Activated CD8-positive, alpha-beta memory T cell treated with anti-CD3 and anti-CD28 coated beads for 4 hours (primary cell): Measurements from ENCODE around the gene EVI5L.

Experiments
- DNase-seq, 2 donors: peaks; one replicate each; pipeline ENCODE4 v3.0.0-alpha.2; 2020; ENCODE audit warnings: low read depth in 2 of 2

The EVI5L gene

DNA sequence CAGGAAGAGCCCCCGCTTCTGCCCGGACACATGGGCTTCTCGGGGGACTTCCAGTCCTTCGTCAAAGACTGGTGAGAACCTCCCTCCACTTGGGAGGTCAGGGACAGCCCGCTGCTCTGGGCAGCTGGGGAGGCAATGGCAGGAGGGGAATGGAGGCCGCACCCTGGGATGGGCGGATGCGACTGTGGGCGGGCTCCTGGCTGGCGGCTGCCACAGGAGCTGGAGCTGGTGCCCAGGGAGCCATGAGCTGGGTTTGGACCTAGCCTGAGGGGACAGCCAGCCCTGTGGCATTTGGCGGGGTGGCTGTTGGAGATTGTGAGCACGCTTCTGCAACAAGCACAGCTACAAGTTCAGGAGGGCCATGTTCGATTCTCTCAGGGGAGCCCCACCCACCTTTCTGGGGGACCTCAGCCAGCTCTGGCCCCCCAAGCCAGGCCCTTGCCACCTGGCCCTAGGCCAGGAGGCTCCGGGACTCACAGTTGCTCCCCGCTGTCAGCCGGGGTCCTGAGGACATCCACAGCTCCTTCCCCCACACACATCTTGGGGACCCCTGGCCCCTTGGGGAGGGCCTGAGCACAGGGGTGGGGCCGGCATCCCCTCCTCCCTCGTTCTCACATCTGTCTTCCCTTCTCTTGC is 81.6 kb downstream of the EVI5L start:
- no peak for DNase-seq

DNA sequence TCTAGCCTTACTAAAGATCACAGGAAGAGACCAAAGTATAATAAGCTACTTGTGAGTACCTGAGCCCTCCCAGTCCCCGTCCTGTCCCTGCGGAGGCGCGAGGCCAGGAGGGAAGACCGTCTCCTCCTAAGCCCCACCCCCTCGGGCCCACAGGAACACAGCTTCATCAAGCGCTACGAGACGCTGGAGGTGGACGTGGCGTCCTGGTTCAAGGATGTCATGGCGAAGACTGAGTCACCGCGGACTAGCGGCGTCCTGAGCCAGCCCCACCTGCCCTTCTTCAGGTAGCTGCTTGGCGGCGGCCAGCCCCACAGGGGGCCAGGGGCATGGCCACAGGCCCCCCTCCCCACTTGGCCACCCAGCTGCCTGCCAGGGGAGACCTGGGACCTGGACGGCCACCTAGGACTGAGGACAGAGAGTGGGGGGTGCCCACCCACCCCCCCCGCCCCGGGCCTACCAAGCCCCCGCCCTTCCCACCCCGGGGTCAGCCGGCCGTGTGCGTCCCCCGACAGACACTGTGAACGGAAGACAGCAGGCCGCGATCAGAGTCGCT is 82.2 kb downstream of the EVI5L start:
- no peak for DNase-seq

DNA sequence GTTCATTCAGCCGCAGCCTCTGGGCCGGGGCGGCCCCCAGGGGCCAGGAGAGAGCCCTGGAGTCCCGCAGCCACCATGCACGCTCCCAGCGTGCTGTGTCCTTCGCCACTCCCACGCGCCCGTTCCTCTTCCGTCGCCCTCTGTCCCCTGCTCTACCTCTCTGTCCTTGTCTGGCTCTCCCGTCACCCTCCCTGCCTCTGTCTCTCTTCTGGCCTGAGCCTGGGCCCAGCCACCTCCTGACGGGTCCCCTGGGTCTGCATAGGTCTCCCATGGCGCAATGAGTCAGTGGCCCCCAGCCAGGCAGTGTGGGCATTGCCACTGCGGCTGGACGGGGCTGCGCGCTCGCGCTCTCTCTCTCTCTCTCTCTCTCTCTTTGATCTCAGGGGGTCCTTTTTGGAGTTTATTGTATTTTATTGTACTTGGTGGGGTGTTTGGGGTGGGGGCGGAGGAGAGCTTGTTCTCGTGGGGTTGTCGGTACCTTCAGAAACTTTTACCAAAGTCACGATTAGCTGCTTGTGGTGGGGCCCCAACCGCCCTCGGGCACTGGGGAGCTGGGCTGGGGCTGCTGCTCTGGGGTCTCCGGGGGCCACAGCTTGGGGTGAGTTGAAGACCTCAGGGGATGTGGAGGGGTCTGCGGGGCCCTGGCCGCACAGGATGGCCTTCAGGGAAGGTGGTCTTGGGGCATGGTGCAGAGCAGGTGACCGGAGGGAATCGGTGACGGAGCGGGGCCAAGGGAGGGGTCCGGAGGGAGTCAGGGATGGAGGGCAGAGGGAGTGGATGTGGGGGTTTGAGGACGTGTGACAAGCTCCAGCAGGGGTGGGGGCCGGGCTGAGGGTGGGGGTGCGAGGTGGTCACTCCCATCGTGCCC is 82.9 kb downstream of the EVI5L start:
- no peak for DNase-seq

DNA sequence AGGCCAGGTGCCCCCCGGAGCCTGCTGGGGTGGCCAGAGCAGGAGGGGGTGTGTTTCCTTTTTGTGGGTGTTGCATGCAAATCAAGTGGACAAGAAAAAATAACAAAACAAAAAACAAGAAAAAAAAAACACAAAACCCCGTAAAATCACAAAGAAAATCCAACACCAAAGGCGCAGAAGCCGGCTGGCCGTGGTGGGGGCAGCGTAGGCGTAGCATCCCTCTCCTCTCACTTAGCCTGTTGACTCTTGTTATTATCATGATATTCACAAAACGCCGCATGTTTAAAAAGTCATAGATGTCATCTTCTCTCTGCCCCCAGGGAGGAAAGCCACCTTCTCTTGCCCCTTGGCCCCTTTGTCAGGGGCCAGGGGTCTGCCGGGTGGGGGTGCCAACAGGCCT is 83.6 kb downstream of the EVI5L start:
- DNase-seq: no peak

DNA sequence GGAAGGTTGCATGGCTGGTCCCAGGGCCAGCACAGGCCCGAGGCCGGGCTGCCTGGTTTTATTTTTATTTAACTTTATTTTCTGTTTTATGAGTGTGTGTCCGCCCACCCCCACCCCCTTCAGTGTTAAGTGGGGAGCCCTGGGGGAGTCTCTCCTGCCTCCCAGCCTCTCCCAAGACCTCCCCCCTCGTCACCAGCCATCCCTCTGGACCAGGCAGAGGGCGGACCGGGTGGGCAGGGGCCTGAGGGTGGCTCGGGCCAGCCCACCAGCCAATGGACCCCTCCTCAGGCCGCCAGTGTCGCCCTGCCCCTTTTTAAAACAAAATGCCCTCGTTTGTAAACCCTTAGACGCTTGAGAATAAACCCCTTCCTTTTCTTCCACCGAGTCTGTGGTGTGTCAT is 84.1 kb downstream of the EVI5L start:
- DNase-seq: no peak
